ENCODE measurements around the gene CTDSP2. TPM values are rescaled to one million over a fixed set of nuclear protein-coding genes. Genes with fewer than 3 reads are reported as not detected.
"Not testable (repeated sequence)": the region's sequence is repeated elsewhere in the genome, so short reads cannot be mapped to it uniquely, and the experiment has no call there.

The CTDSP2 gene
- total RNA-seq, 1 donor from 2014 or later, result 71.2 TPM

- Histone ChIP-seq H3K4me3 (ENCODE audit: low read depth, low read length) (no peak overlapping the region), H3K36me3 (ENCODE audit: control insufficient read depth, insufficient read depth, low read length) (no peaks in the 10 kb centered on the region), H3K27me3 (ENCODE audit: control insufficient read depth, insufficient read depth, low read length) (no peaks in the 10 kb centered on the region)
- no peak for DNase-seq (ENCODE audit: low read depth)
- no peak for TF ChIP-seq CTCF (IDR thresholded peaks at IDR 0.05; ENCODE audit: insufficient read depth, low read length, poor library complexity, severe bottlenecking)
These were observed 36.0 kb upstream of the CTDSP2 start for GRCh38 chr12:57882575-57882974.

GRCh38 chr12:57881475-57881874, 34.9 kb upstream of the CTDSP2 start:
- Histone ChIP-seq H3K27me3 (ENCODE audit: control insufficient read depth, insufficient read depth, low read length) (no peaks in the 10 kb centered on the region), H3K36me3 (ENCODE audit: control insufficient read depth, insufficient read depth, low read length) (no peaks in the 10 kb centered on the region)
- no peak for DNase-seq (ENCODE audit: low read depth)

GRCh38 chr12:57881035-57881434, 34.5 kb upstream of the CTDSP2 start:
- DNase-seq (ENCODE audit: low read depth); H3K4me3 ChIP-seq (ENCODE audit: low read depth, low read length); H3K36me3 ChIP-seq (ENCODE audit: control insufficient read depth, insufficient read depth, low read length): not testable (repeated sequence)

More at GRCh38 chr12:57881475-57881874, 34.9 kb upstream of the CTDSP2 start:
- TF ChIP-seq CTCF (IDR thresholded peaks at IDR 0.05; ENCODE audit: insufficient read depth, low read length, poor library complexity, severe bottlenecking), result no peak
- H3K4me3 ChIP-seq (ENCODE audit: low read depth, low read length), result no peak overlapping the region

GRCh38 chr12:57877876-57878275, 31.3 kb upstream of the CTDSP2 start:
- H3K36me3 ChIP-seq (ENCODE audit: control insufficient read depth, insufficient read depth, low read length), result no peaks in the 10 kb centered on the region
- no peaks in the 10 kb centered on the region for H3K27me3 ChIP-seq (ENCODE audit: control insufficient read depth, insufficient read depth, low read length)
- DNase-seq (ENCODE audit: low read depth), result no peak
- TF ChIP-seq CTCF (IDR thresholded peaks at IDR 0.05; ENCODE audit: insufficient read depth, low read length, poor library complexity, severe bottlenecking), result no peak
- H3K4me3 ChIP-seq (ENCODE audit: low read depth, low read length), result no peak overlapping the region

More at GRCh38 chr12:57881035-57881434, 34.5 kb upstream of the CTDSP2 start:
- not testable (repeated sequence) for H3K27me3 ChIP-seq (ENCODE audit: control insufficient read depth, insufficient read depth, low read length)

- no peak for DNase-seq (ENCODE audit: low read depth)
- no peak for TF ChIP-seq CTCF (IDR thresholded peaks at IDR 0.05; ENCODE audit: insufficient read depth, low read length, poor library complexity, severe bottlenecking)
- no peaks in the 10 kb centered on the region for H3K36me3 ChIP-seq (ENCODE audit: control insufficient read depth, insufficient read depth, low read length)
- no peak overlapping the region for H3K4me3 ChIP-seq (ENCODE audit: low read depth, low read length)
- H3K27me3 ChIP-seq (ENCODE audit: control insufficient read depth, insufficient read depth, low read length), result no peaks in the 10 kb centered on the region
These were observed 29.4 kb upstream of the CTDSP2 start for GRCh38 chr12:57875753-57876547.

GRCh38 chr12:57874166-57875108, 27.9 kb upstream of the CTDSP2 start:
- Histone ChIP-seq H3K36me3 (ENCODE audit: control insufficient read depth, insufficient read depth, low read length) (no peaks in the 10 kb centered on the region), H3K4me3 (ENCODE audit: low read depth, low read length) (no peak overlapping the region), H3K27me3 (ENCODE audit: control insufficient read depth, insufficient read depth, low read length) (no peaks in the 10 kb centered on the region)
- DNase-seq (ENCODE audit: low read depth), result no peak
- TF ChIP-seq CTCF (IDR thresholded peaks at IDR 0.05; ENCODE audit: insufficient read depth, low read length, poor library complexity, severe bottlenecking), result no peak

Measured in kidney epithelial cell (primary cell).